Measurements from ENCODE around the gene PPARGC1A. TPM values are rescaled to one million over a fixed set of nuclear protein-coding genes. Genes with fewer than 3 reads are reported as not detected.

Gene PPARGC1A
- total RNA-seq, 2 experiments from 2014 or later: not detected

- intact Hi-C loops (cut with DNase I, micrococcal nuclease): no loop called here
- Mint-ChIP-seq H3K27me3 (peaks cover 29% of the 10 kb centered on the region), H3K9me3 (no peaks in the 10 kb centered on the region), H3K4me3 (no peak overlapping the region), H3K36me3 (ENCODE audit: low read depth) (no peaks in the 10 kb centered on the region), H3K4me1 (ENCODE audit: low read depth) (peaks cover 27% of the 10 kb centered on the region), H3K27ac (no peak overlapping the region)
- no peak overlapping the region for H3K27ac ChIP-seq (ENCODE audit: low read depth in 1 of 2, low read length in 2 of 2)
- H3K9me3 ChIP-seq (ENCODE audit: control insufficient read depth in 1 of 2, insufficient read depth in 1 of 2, low read length in 2 of 2): peaks cover 0 to 4% of the 10 kb centered on the region in 2 experiments
- ChIA-PET POLR2A (interaction anchor here (0.6 kb wide), 1 partner anchor 21 kb away, joined by 3 read pairs; no protein-coding TSS in a partner anchor), CTCF (no interaction called here)
- H3K4me1 ChIP-seq (ENCODE audit: insufficient read depth, low read length): peaks cover 5% of the 10 kb centered on the region
- no peak for TF ChIP-seq CTCF (IDR thresholded peaks at IDR 0.05)
- H3K36me3 ChIP-seq (ENCODE audit: insufficient read depth, low read length): no peaks in the 10 kb centered on the region
- ATAC-seq (ENCODE audit: poor library complexity) (no peak), DNase-seq (no peak)
- no peak overlapping the region for H3K4me3 ChIP-seq (ENCODE audit: low read length)
- no peaks in the 10 kb centered on the region for H3K27me3 ChIP-seq (ENCODE audit: control insufficient read depth in 1 of 2, insufficient read depth in 2 of 2, low read length in 2 of 2)
These were observed 1.2 kb upstream of the PPARGC1A start for GRCh38 chr4:23891064-23891421.

- Histone ChIP-seq H3K4me3 (ENCODE audit: low read length) (no peak overlapping the region), H3K4me1 (ENCODE audit: insufficient read depth, low read length) (peaks cover 5% of the 10 kb centered on the region), H3K36me3 (ENCODE audit: insufficient read depth, low read length) (no peaks in the 10 kb centered on the region), H3K9me3 (ENCODE audit: control insufficient read depth in 1 of 2, insufficient read depth in 1 of 2, low read length in 2 of 2) (peaks cover 0 to 4% of the 10 kb centered on the region in 2 experiments), H3K27ac (ENCODE audit: low read depth in 1 of 2, low read length in 2 of 2) (no peak overlapping the region), H3K27me3 (ENCODE audit: control insufficient read depth in 1 of 2, insufficient read depth in 2 of 2, low read length in 2 of 2) (no peaks in the 10 kb centered on the region)
- Mint-ChIP-seq H3K27me3 (peaks cover 29% of the 10 kb centered on the region), H3K4me3 (no peak overlapping the region), H3K9me3 (no peaks in the 10 kb centered on the region), H3K4me1 (ENCODE audit: low read depth) (peaks cover 27% of the 10 kb centered on the region), H3K36me3 (ENCODE audit: low read depth) (no peaks in the 10 kb centered on the region), H3K27ac (no peak overlapping the region)
- intact Hi-C loops (cut with DNase I, micrococcal nuclease): no loop called here
- no peak for DNase-seq
- ChIA-PET POLR2A (interaction anchor here (0.6 kb wide), 1 partner anchor 20 kb away, joined by 3 read pairs; no protein-coding TSS in a partner anchor), CTCF (interaction anchor here (0.6 kb wide), 1 partner anchor 16 kb away, joined by 5 read pairs; no protein-coding TSS in a partner anchor)
- ATAC-seq (ENCODE audit: poor library complexity): no peak
- TF ChIP-seq CTCF (IDR thresholded peaks at IDR 0.05): no peak
These were observed 669 bp upstream of the PPARGC1A start for GRCh38 chr4:23890369-23891063.

GRCh38 chr4:23889391-23889790 lies 456 bp downstream of the PPARGC1A start:
- H3K4me3 Mint-ChIP-seq: peak overlapping the region; percentile 54
- H3K27ac Mint-ChIP-seq: no peak overlapping the region
- DNase-seq (no peak), ATAC-seq (ENCODE audit: poor library complexity) (no peak)
- Histone ChIP-seq H3K4me3 (ENCODE audit: low read length) (peak overlapping the region; percentile 3), H3K9me3 (ENCODE audit: control insufficient read depth in 1 of 2, insufficient read depth in 1 of 2, low read length in 2 of 2) (peaks cover 0 to 4% of the 10 kb centered on the region in 2 experiments), H3K4me1 (ENCODE audit: insufficient read depth, low read length) (peaks cover 5% of the 10 kb centered on the region), H3K27ac (ENCODE audit: low read depth in 1 of 2, low read length in 2 of 2) (no peak overlapping the region), H3K27me3 (ENCODE audit: control insufficient read depth in 1 of 2, insufficient read depth in 2 of 2, low read length in 2 of 2) (no peaks in the 10 kb centered on the region), H3K36me3 (ENCODE audit: insufficient read depth, low read length) (no peaks in the 10 kb centered on the region)
- H3K36me3 Mint-ChIP-seq (ENCODE audit: low read depth): no peaks in the 10 kb centered on the region
- intact Hi-C loops (cut with DNase I, micrococcal nuclease): loop anchor here in 1 of 2 experiments (5.0 kb wide), 1 partner anchor 52 kb away; no protein-coding TSS in a partner anchor
- ChIA-PET CTCF (no interaction called here), POLR2A (no interaction called here)
- TF ChIP-seq CTCF (IDR thresholded peaks at IDR 0.05): no peak
- H3K9me3 Mint-ChIP-seq: no peaks in the 10 kb centered on the region
- peaks cover 29% of the 10 kb centered on the region for H3K27me3 Mint-ChIP-seq
- peaks cover 27% of the 10 kb centered on the region for H3K4me1 Mint-ChIP-seq (ENCODE audit: low read depth)
